Cardiac muscle cell (in vitro differentiated cells and primary cell): ENCODE measurements around the gene DARS2. TPM values are rescaled to one million over a fixed set of nuclear protein-coding genes. Genes with fewer than 3 reads are reported as not detected.

Experiments
- DNase-seq, 2 donors: peaks; one replicate each; pipeline versions ENCODE4 v3.0.0 to v3.0.0-alpha.2; 2010 to 2017; ENCODE audit warnings: low read depth in 1 of 2, low spot score in 1 of 2
- H3K27ac ChIP-seq: fragments of 200-600 bp; sonication (generic); 2 replicates; pipeline ENCODE4 v1.5.1; 2016
- H3K27me3 ChIP-seq: fragments of 200-600 bp; sonication (generic); 2 replicates; pipeline ENCODE4 v1.6.0; 2016; ENCODE audit warnings: control low read depth
- H3K36me3 ChIP-seq: fragments of 200-600 bp; sonication (generic); 2 replicates; pipeline ENCODE4 v1.5.1; 2016; ENCODE audit warnings: control low read depth
- H3K4me1 ChIP-seq: fragments of 200-600 bp; sonication (generic); 2 replicates; pipeline ENCODE4 v1.8.1; 2017; ENCODE audit warnings: low read depth, mild to moderate bottlenecking, mixed run types
- H3K4me3 ChIP-seq: fragments of 200-600 bp; sonication (generic); 2 replicates; pipeline ENCODE4 v1.5.1; 2016; ENCODE audit warnings: mild to moderate bottlenecking
- H3K9me3 ChIP-seq: fragments of 200-600 bp; sonication (generic); 2 replicates; pipeline ENCODE4 v1.5.1; 2017; ENCODE audit warnings: low read depth, mild to moderate bottlenecking, control low read depth
- CTCF ChIP-seq: IDR thresholded peaks from 2 replicates; pipeline ENCODE4 v1.5.1; 2012; ENCODE audit warnings: low read depth, mild to moderate bottlenecking, low read length
- polyA plus RNA-seq: library from polyadenylated mRNA; unstranded; fragments of >200 nt; fragmentation: Nextera tagmentation; extraction: Ambion mirVana; gene quantifications from 2 replicates; pipeline ENCODE4 v1.2.1, GENCODE V29; 2016
- total RNA-seq: library from RNA; depleted of rRNA; stranded (reverse); fragments of >200 nt; gene quantifications from 2 replicates; pipeline ENCODE4 v1.2.3, GENCODE V29; 2016

The DARS2 gene
- total and polyA plus RNA-seq, 2 experiments from 2014 or later: 14.6 to 15.6 TPM

DNA sequence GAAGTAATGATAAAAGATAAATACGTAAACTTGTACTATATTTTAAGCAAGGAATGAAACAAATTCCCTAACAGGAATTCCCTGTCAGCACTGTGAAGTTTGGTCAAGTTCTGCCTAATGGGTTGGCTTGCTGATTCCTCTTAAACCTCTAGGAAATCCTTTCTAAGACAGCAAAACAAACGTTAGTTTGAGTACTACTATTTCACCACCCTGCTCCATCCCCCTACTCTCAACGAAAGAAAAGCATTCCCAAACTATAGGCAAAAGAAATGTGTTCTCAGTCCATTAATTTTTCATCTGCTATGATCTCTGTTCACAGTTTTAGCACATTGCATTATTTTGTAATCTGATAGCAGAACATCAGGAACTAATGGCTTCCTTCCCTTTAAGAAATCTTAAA is 76.5 kb downstream of the DARS2 start:
- no peak overlapping the region for H3K4me3 ChIP-seq
- H3K9me3 ChIP-seq: no peaks in the 10 kb centered on the region
- H3K4me1 ChIP-seq: no peaks in the 10 kb centered on the region
- H3K27me3 ChIP-seq: no peaks in the 10 kb centered on the region
- H3K36me3 ChIP-seq: no peaks in the 10 kb centered on the region
- TF ChIP-seq CTCF: no peak
- no peak overlapping the region for H3K27ac ChIP-seq
- no peak for DNase-seq

DNA sequence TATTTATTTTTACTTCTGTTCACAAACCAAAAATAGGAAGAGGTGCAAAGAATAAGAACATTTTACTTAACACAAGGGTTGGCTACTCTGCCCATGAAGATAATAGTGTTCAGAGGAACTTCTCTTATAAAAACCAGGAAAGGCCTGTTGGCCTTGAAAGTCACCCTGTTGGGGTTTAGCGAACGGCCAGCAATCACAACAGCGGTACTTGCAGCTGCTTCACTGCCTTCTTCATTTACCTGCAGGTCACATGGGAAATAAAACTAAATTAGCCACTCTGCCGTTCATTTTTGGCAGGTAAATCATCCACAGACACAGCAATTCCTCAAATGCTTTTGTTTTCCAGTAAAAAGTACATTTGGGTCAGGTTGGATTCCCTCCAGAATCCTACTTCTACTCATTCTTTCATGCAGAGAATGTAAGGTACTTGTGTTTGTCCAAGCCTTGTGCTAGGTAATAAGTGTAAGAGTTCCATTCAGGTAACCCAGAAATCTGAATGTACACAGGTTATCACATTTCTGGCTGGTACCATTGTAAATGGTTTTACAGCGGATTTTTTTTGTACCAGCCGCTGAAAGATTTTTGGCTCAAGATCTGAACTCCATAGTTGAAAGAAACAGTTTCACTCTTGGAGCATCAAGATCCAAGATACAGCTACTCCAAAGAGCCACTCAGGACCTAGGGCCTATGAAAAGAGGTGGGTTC is 79.5 kb downstream of the DARS2 start:
- Histone ChIP-seq H3K4me3 (no peak overlapping the region), H3K27me3 (no peaks in the 10 kb centered on the region), H3K27ac (no peak overlapping the region), H3K9me3 (no peaks in the 10 kb centered on the region), H3K4me1 (no peaks in the 10 kb centered on the region), H3K36me3 (no peaks in the 10 kb centered on the region)
- TF ChIP-seq CTCF: no peak
- no peak for DNase-seq

Other genes starting within 250 kb of the DARS2 start
- gene SLC9C2, start 221.6 kb upstream of the DARS2 start, total RNA-seq: 0.25 TPM in 1 of 2 replicates, not detected in the other
- 0.05 and 0.87 TPM in 2 replicates for gene SLC9C2, start 221.6 kb upstream of the DARS2 start, polyA plus RNA-seq
- gene TEX50, start 189.3 kb upstream of the DARS2 start, total RNA-seq: not detected in 2 replicates
- not detected in 2 replicates for gene TEX50, start 189.3 kb upstream of the DARS2 start, polyA plus RNA-seq
- 0.60 and 1.6 TPM in 2 replicates for gene ANKRD45, start 154.8 kb upstream of the DARS2 start, total RNA-seq
- 2.2 and 2.3 TPM in 2 replicates for gene ANKRD45, start 154.8 kb upstream of the DARS2 start, polyA plus RNA-seq
- gene KLHL20, start 109.7 kb upstream of the DARS2 start, total RNA-seq: 10.2 and 24.0 TPM in 2 replicates
- 16.2 and 17.5 TPM in 2 replicates for gene KLHL20, start 109.7 kb upstream of the DARS2 start, polyA plus RNA-seq
- gene CENPL, start 210 bp downstream of the DARS2 start, total RNA-seq: 8.6 and 10.9 TPM in 2 replicates
- gene CENPL, start 210 bp downstream of the DARS2 start, polyA plus RNA-seq: 4.9 and 9.9 TPM in 2 replicates
- gene GAS5, start 43.3 kb downstream of the DARS2 start, total RNA-seq: 210 and 350 TPM in 2 replicates
- 158 and 248 TPM in 2 replicates for gene GAS5, start 43.3 kb downstream of the DARS2 start, polyA plus RNA-seq
- gene ZBTB37, start 43.7 kb downstream of the DARS2 start, total RNA-seq: 7.9 and 16.2 TPM in 2 replicates
- 1.8 and 3.0 TPM in 2 replicates for gene ZBTB37, start 43.7 kb downstream of the DARS2 start, polyA plus RNA-seq
- gene SERPINC1, start 92.7 kb downstream of the DARS2 start, total RNA-seq: 0.36 TPM in 1 of 2 replicates, not detected in the other
- not detected in 2 replicates for gene SERPINC1, start 92.7 kb downstream of the DARS2 start, polyA plus RNA-seq
- 17.6 and 28.1 TPM in 2 replicates for gene RC3H1, start 197.7 kb downstream of the DARS2 start, total RNA-seq
- 7.7 and 8.9 TPM in 2 replicates for gene RC3H1, start 197.7 kb downstream of the DARS2 start, polyA plus RNA-seq